ENCODE data around the gene PCDHA8. TPM values are rescaled to one million over a fixed set of nuclear protein-coding genes. Genes with fewer than 3 reads are reported as not detected.
"Not testable (repeated sequence)": the region's sequence is repeated elsewhere in the genome, so short reads cannot be mapped to it uniquely, and the experiment has no call there.

Gene PCDHA8, protein sequence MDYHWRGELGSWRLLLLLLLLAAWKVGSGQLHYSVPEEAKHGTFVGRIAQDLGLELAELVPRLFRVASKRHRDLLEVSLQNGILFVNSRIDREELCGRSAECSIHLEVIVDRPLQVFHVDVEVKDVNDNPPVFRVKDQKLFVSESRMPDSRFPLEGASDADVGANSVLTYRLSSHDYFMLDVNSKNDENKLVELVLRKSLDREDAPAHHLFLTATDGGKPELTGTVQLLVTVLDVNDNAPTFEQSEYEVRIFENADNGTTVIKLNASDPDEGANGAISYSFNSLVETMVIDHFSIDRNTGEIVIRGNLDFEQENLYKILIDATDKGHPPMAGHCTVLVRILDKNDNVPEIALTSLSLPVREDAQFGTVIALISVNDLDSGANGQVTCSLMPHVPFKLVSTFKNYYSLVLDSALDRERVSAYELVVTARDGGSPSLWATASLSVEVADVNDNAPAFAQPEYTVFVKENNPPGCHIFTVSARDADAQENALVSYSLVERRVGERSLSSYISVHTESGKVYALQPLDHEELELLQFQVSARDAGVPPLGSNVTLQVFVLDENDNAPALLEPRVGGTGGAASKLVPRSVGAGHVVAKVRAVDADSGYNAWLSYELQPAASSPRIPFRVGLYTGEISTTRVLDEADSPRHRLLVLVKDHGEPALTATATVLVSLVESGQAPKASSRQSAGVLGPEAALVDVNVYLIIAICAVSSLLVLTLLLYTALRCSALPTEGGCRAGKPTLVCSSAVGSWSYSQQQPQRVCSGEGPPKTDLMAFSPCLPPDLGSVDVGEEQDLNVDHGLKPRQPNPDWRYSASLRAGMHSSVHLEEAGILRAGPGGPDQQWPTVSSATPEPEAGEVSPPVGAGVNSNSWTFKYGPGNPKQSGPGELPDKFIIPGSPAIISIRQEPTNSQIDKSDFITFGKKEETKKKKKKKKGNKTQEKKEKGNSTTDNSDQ
- 0.49 TPM for total RNA-seq
- long read RNA-seq: 0 reads

DNA sequence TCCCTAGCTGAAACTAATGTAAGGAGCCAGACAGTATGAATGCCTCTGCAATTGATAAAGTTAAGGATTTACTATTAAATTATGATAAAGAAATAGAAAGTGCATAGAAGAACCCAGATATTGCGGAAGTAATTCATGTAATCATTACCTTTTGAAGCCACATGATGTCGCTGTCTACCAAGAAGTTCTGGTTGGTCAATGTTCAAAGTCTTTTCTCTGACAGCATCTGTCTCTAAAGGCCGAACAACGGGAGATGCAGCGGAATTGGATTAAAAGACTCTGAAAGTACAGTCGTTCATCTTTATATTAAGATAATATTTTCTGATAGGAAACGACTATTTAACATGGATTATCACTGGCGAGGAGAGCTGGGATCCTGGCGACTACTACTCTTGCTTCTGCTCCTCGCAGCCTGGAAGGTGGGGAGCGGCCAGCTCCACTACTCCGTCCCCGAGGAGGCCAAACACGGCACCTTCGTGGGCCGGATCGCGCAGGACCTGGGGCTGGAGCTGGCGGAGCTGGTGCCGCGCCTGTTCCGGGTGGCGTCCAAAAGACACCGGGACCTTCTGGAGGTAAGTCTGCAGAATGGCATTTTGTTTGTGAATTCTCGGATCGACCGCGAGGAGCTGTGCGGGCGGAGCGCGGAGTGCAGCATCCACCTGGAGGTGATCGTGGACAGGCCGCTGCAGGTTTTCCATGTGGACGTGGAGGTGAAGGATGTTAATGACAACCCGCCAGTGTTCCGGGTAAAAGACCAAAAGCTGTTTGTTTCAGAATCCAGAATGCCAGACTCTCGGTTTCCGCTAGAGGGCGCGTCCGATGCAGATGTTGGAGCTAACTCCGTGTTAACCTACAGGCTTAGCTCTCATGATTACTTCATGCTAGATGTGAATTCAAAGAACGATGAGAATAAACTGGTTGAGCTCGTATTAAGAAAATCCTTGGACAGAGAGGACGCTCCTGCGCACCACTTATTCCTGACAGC lies at the start of gene PCDHA8:
PCDHA8 (plus strand) TSS at position 210 of the 985 bp plus-strand sequence; CDS start at position 345, 135 bp downstream.
- intact Hi-C loops (cut with DNase I): no loop called here
- TF ChIP-seq, protein P1, sequence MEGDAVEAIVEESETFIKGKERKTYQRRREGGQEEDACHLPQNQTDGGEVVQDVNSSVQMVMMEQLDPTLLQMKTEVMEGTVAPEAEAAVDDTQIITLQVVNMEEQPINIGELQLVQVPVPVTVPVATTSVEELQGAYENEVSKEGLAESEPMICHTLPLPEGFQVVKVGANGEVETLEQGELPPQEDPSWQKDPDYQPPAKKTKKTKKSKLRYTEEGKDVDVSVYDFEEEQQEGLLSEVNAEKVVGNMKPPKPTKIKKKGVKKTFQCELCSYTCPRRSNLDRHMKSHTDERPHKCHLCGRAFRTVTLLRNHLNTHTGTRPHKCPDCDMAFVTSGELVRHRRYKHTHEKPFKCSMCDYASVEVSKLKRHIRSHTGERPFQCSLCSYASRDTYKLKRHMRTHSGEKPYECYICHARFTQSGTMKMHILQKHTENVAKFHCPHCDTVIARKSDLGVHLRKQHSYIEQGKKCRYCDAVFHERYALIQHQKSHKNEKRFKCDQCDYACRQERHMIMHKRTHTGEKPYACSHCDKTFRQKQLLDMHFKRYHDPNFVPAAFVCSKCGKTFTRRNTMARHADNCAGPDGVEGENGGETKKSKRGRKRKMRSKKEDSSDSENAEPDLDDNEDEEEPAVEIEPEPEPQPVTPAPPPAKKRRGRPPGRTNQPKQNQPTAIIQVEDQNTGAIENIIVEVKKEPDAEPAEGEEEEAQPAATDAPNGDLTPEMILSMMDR (IDR thresholded peaks at IDR 0.05): no peak
- H3K4me1 ChIP-seq: no peaks in the 10 kb centered on the region
- DNase-seq (no peak), ATAC-seq (no peak)
- H3K27ac ChIP-seq: no peak within 1 kb of the TSS
- H3K36me3 ChIP-seq: no peaks in the 10 kb centered on the region
- no peak within 1 kb of the TSS for H3K4me3 ChIP-seq
- peaks cover 18% of the 10 kb centered on the region for H3K27me3 ChIP-seq
- H3K9me3 ChIP-seq: no peaks in the 10 kb centered on the region

DNA sequence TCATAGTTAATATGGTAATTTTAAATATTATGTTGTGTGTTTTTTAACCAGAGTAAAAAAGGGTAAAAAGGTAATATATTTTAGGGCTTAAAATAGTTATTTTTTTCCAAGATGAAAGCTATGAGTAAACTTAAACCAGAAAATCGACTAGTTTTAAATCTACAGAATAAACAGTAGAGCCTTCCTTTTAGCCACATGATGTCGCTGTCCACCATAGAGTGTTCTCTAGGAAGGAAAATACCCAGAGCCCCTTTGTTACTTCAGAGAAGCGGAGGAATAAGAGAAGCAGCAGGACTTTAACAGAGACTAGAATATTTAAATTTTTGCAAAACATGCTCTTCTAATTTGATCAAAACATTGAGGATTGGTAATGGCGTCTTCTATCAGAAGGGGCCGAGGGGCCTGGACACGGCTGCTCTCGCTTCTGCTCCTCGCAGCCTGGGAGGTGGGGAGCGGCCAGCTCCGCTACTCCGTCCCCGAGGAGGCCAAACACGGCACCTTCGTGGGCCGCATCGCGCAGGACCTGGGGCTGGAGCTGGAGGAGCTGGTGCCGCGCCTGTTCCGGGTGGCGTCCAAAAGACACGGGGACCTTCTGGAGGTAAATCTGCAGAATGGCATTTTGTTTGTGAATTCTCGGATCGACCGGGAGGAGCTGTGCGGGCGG lies 46.3 kb upstream of the PCDHA8 start, which contains the start of gene PCDHA2:
PCDHA2 (plus strand) TSS at position 258 of the 664 bp plus-strand sequence.
- no peak for ATAC-seq
- intact Hi-C loops (cut with DNase I): no loop called here
- TF ChIP-seq, protein P1 (IDR thresholded peaks at IDR 0.05): peak; percentile 28
- no peaks in the 10 kb centered on the region for H3K4me1 ChIP-seq
- H3K27ac ChIP-seq: no peak within 1 kb of the TSS
- H3K9me3 ChIP-seq: peaks cover 8% of the 10 kb centered on the region
- peak within 1 kb of the TSS; percentile 30 for H3K4me3 ChIP-seq
- no peaks in the 10 kb centered on the region for H3K36me3 ChIP-seq
- DNase-seq: no peak
- H3K27me3 ChIP-seq: peaks cover 17% of the 10 kb centered on the region

DNA sequence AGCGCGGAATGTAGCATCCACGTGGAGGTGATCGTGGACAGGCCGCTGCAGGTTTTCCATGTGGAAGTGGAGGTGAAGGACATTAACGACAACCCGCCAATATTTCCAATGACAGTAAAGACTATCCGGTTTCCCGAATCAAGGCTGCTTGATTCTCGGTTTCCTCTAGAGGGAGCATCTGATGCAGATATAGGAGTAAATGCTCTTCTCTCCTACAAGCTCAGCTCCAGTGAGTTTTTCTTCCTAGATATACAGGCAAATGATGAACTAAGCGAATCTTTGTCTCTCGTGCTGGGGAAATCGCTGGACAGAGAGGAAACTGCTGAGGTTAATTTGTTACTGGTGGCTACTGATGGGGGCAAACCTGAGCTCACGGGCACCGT lies 45.7 kb upstream of the PCDHA8 start:
- Histone ChIP-seq H3K36me3 (no peaks in the 10 kb centered on the region), H3K4me3 (peak overlapping the region; percentile 30), H3K4me1 (no peaks in the 10 kb centered on the region), H3K27ac (no peak overlapping the region), H3K27me3 (peaks cover 12% of the 10 kb centered on the region), H3K9me3 (peaks cover 8% of the 10 kb centered on the region)
- intact Hi-C loops (cut with DNase I): no loop called here
- ATAC-seq (no peak), DNase-seq (no peak)
- TF ChIP-seq, protein P1 (IDR thresholded peaks at IDR 0.05): peak; percentile 15

DNA sequence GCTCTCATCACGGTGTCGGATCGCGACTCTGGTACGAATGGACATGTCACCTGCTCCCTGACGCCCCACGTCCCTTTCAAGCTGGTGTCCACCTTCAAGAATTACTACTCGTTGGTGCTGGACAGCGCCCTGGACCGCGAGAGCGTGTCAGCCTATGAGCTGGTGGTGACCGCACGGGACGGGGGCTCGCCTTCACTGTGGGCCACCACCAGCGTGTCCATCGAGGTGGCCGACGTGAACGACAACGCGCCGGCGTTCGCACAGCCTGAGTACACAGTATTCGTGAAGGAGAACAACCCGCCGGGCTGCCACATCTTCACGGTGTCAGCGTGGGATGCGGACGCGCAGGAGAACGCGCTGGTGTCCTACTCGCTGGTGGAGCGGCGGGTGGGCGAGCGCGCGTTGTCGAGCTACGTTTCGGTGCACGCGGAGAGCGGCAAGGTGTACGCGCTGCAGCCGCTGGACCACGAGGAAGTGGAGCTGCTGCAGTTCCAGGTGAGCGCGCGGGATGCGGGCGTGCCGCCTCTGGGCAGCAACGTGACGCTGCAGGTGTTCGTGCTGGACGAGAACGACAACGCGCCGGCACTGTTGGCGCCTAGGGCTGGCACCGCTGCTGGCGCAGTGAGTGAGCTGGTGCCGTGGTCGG lies 44.8 kb upstream of the PCDHA8 start:
- H3K4me3 ChIP-seq; H3K27ac ChIP-seq; H3K4me1 ChIP-seq; ATAC-seq; DNase-seq; intact Hi-C loops (cut with DNase I); H3K36me3 ChIP-seq; H3K9me3 ChIP-seq: not testable (repeated sequence)
- peaks cover 12% of the 10 kb centered on the region for H3K27me3 ChIP-seq

DNA sequence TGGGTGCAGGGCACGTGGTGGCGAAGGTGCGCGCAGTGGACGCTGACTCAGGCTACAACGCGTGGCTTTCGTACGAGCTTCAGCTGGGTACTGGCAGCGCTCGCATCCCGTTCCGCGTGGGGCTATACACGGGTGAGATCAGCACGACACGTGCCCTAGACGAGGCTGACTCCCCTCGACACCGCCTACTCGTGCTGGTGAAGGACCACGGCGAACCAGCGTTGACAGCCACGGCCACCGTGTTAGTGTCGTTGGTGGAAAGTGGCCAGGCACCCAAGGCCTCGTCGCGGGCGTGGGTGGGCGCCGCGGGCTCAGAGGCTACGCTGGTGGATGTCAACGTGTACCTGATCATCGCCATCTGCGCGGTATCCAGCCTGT lies 44.3 kb upstream of the PCDHA8 start:
- Histone ChIP-seq H3K27me3 (peaks cover 15% of the 10 kb centered on the region), H3K4me1 (no peaks in the 10 kb centered on the region), H3K27ac (no peak overlapping the region), H3K36me3 (no peaks in the 10 kb centered on the region), H3K4me3 (no peak overlapping the region), H3K9me3 (peaks cover 8% of the 10 kb centered on the region)
- intact Hi-C loops (cut with DNase I): no loop called here
- TF ChIP-seq, protein P1 (IDR thresholded peaks at IDR 0.05): no peak
- ATAC-seq (no peak), DNase-seq (no peak)
